GM12864 (cell line): ENCODE results near the gene ARPC4.
A peak's percentile ranks its signal among the peaks of the same experiment; 100 is the strongest.

ENCODE experiments used
- DNase-seq: peaks from one replicate; pipeline ENCODE4 v3.0.0-alpha.2; 2011; ENCODE audit warnings: low read depth
- H3K4me3 ChIP-seq: 2 replicates; pipeline ENCODE4 v1.5.1; 2011; ENCODE audit warnings: mild to moderate bottlenecking, low read depth, low read length, control low read depth
- TF ChIP-seq, protein P1 (sequence below): IDR thresholded peaks from 2 replicates; pipeline ENCODE4 v1.5.1; 2011; ENCODE audit warnings: low read depth, mild to moderate bottlenecking, moderate library complexity, low read length, control low read depth, inconsistent platforms; ENCODE audit errors: missing control alignments

The ARPC4 gene

GRCh38 chr3:9761919-9762318 lies 31.0 kb upstream of the ARPC4 start:
- H3K4me3 ChIP-seq: no peak overlapping the region
- TF ChIP-seq, protein P1, sequence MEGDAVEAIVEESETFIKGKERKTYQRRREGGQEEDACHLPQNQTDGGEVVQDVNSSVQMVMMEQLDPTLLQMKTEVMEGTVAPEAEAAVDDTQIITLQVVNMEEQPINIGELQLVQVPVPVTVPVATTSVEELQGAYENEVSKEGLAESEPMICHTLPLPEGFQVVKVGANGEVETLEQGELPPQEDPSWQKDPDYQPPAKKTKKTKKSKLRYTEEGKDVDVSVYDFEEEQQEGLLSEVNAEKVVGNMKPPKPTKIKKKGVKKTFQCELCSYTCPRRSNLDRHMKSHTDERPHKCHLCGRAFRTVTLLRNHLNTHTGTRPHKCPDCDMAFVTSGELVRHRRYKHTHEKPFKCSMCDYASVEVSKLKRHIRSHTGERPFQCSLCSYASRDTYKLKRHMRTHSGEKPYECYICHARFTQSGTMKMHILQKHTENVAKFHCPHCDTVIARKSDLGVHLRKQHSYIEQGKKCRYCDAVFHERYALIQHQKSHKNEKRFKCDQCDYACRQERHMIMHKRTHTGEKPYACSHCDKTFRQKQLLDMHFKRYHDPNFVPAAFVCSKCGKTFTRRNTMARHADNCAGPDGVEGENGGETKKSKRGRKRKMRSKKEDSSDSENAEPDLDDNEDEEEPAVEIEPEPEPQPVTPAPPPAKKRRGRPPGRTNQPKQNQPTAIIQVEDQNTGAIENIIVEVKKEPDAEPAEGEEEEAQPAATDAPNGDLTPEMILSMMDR: no peak
- DNase-seq: no peak

DNA sequence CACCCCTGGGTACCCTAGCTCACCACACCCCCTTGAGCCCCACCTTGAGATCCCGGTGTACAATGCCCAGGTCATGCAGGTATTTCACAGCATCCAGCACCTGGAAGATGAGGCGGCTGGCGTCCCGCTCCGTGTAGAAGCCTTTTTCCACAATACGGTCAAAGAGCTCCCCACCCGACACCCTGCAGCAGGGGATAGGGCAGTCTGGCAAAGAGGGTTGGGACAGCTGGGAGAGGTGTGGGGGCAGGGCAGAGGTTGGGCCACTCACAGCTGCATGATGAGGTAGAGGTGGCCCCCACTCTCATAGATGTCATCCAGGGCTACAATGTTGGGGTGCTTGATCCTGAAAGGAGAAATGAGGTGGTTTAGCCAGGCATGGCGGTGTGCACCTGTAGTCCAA lies 30.0 kb upstream of the ARPC4 start:
- H3K4me3 ChIP-seq: no peak overlapping the region
- TF ChIP-seq, protein P1: no peak
- DNase-seq: no peak

GRCh38 chr3:9765865-9766264 lies 27.0 kb upstream of the ARPC4 start:
- H3K4me3 ChIP-seq: no peak overlapping the region
- no peak for DNase-seq
- TF ChIP-seq, protein P1: no peak

DNA sequence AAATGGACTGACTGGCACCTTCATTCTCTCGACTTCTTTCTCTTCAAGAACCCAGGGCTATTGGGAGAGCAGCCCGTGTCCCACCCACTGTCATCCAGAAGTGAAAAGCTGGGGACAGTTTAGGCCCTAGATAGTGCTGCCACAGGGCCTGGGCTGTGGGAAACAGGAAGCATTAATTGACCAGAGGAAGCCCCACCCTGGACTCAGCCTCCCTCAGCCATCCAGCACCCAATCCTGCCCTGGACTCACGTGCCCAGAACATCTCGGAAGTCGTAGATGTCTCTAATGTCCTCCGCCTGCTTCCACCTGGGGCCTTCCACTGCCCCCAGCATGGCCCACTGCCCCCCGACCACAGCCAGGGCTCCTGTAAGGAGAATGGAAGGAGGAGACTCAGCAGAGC lies 25.5 kb upstream of the ARPC4 start:
- TF ChIP-seq, protein P1: no peak
- H3K4me3 ChIP-seq: no peak overlapping the region
- no peak for DNase-seq

GRCh38 chr3:9768141-9768775 lies 24.6 kb upstream of the ARPC4 start:
- no peak for DNase-seq
- TF ChIP-seq, protein P1: no peak
- H3K4me3 ChIP-seq: no peak overlapping the region

DNA sequence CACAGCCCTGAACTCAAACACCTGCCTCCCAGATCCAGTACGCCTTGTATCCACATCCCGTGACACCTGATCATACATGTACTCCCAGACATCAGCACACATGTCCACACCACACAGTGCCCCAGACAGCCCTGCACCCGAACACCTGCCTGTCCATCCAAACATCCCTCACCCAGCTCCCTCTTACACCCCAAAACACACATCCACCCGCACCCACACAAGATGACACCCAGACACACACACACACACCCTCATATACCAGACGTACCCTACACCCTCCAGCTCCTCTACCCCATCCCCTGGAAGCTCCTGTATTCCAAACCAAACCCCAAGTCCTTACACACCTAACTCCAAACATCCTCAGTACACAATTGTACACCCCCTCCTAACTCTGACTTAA lies 23.9 kb upstream of the ARPC4 start:
- TF ChIP-seq, protein P1: no peak
- DNase-seq: no peak
- peak overlapping the region; percentile 41 for H3K4me3 ChIP-seq

- DNase-seq: no peak
- TF ChIP-seq, protein P1: no peak
- peak within 1 kb of the TSS; percentile 41 for H3K4me3 ChIP-seq
Measured at GRCh38 chr3:9769426-9770275, 23.2 kb upstream of the ARPC4 start, which contains the start of gene CAMK1. CAMK1 (minus strand) TSS chr3:9769947; CDS start chr3:9767749, 2,198 bp downstream.
